Activated naive CD8-positive, alpha-beta T cell treated with anti-CD3 and anti-CD28 coated beads, Interleukin-2, amount 50 U/mL, for 24 hours (primary cell): ENCODE data around the gene LMNTD2.
A peak's percentile ranks its signal among the peaks of the same experiment; 100 is the strongest.

Experiments used
- ATAC-seq: fragments of 150-1000 bp; cut with Tn5 transposase; one replicate; pipeline ENCODE4 v1.10.0; 2021
- DNase-seq: peaks from one replicate; pipeline ENCODE4 v3.0.0; 2021
- H3K27ac Mint-ChIP-seq: one replicate; pipeline ENCODE4 v1.8.0; 2021; ENCODE audit warnings: mild to moderate bottlenecking, mixed read lengths
- H3K27me3 Mint-ChIP-seq: one replicate; pipeline ENCODE4 v1.8.0; 2021; ENCODE audit warnings: mixed read lengths
- H3K36me3 Mint-ChIP-seq: one replicate; pipeline ENCODE4 v1.8.0; 2021; ENCODE audit warnings: low read depth, mixed read lengths
- H3K4me1 Mint-ChIP-seq: one replicate; pipeline ENCODE4 v1.8.0; 2021; ENCODE audit warnings: mixed read lengths
- H3K4me3 Mint-ChIP-seq: one replicate; pipeline ENCODE4 v1.8.0; 2021; ENCODE audit warnings: mild to moderate bottlenecking, moderate library complexity, mixed read lengths
- H3K9me3 Mint-ChIP-seq: one replicate; pipeline ENCODE4 v1.8.0; 2021; ENCODE audit warnings: mixed read lengths

LMNTD2 gene

GRCh38 chr11:593347-593746, 32.8 kb upstream of the LMNTD2 start:
- ATAC-seq (no peak), DNase-seq (no peak)
- H3K36me3 Mint-ChIP-seq: peaks cover 44% of the 10 kb centered on the region
- H3K4me1 Mint-ChIP-seq: peaks cover 14% of the 10 kb centered on the region
- no peaks in the 10 kb centered on the region for H3K27me3 Mint-ChIP-seq
- no peaks in the 10 kb centered on the region for H3K9me3 Mint-ChIP-seq
- H3K27ac Mint-ChIP-seq: no peak overlapping the region
- H3K4me3 Mint-ChIP-seq: no peak overlapping the region

DNA sequence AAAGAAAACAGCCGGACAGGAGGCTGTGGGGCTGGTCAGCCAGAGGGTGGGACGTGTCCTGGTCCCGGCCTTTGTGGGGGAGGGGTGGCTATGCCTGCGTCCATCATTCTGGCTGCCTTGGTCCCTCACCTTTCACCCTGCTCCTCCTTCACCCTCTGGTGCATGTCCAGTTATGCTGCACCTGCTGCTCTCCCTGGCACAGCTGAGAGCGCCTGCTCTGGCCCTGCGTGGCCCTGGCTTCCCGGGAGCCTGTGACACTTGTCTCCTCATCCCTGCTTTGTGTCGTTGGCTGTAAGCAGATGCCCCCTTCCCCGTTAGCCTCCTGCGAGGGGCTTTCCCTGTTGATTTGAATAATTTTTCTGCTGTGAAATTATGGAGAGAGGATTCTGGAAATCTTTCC, 32.4 kb upstream of the LMNTD2 start:
- no peak overlapping the region for H3K4me3 Mint-ChIP-seq
- ATAC-seq (no peak), DNase-seq (no peak)
- H3K9me3 Mint-ChIP-seq: no peaks in the 10 kb centered on the region
- H3K4me1 Mint-ChIP-seq: peaks cover 19% of the 10 kb centered on the region
- peaks cover 48% of the 10 kb centered on the region for H3K36me3 Mint-ChIP-seq
- no peak overlapping the region for H3K27ac Mint-ChIP-seq
- no peaks in the 10 kb centered on the region for H3K27me3 Mint-ChIP-seq

DNA sequence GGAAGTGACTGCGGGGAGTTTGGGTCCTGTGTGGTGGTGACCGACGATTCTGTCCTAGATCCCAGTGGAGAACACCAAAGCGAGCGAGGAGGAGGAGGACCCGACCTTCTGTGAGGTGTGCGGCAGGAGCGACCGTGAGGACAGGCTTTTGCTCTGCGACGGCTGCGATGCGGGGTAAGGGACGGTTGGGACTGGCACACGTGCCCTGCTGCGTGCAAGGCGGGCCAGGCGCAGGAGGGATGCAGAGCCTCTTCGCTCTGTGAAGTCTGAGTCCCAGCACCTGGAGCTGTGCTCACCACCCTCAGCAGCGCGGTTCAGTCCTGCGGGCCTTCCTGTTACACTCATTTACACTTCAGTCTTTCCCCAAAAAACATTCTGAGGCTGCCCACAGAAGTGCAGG, 32.0 kb upstream of the LMNTD2 start:
- peaks cover 49% of the 10 kb centered on the region for H3K36me3 Mint-ChIP-seq
- DNase-seq (no peak), ATAC-seq (no peak)
- H3K9me3 Mint-ChIP-seq: no peaks in the 10 kb centered on the region
- no peak overlapping the region for H3K4me3 Mint-ChIP-seq
- peaks cover 23% of the 10 kb centered on the region for H3K4me1 Mint-ChIP-seq
- no peaks in the 10 kb centered on the region for H3K27me3 Mint-ChIP-seq
- H3K27ac Mint-ChIP-seq: no peak overlapping the region

- no peak for DNase-seq
- Mint-ChIP-seq H3K9me3 (no peaks in the 10 kb centered on the region), H3K27me3 (no peaks in the 10 kb centered on the region), H3K4me1 (peaks cover 29% of the 10 kb centered on the region), H3K4me3 (no peak overlapping the region), H3K36me3 (peaks cover 45% of the 10 kb centered on the region), H3K27ac (no peak overlapping the region)
- no peak for ATAC-seq
These were observed 30.5 kb upstream of the LMNTD2 start for GRCh38 chr11:590997-591396.

GRCh38 chr11:589798-590197, 29.3 kb upstream of the LMNTD2 start:
- no peaks in the 10 kb centered on the region for H3K9me3 Mint-ChIP-seq
- ATAC-seq (no peak), DNase-seq (no peak)
- H3K4me1 Mint-ChIP-seq: peaks cover 29% of the 10 kb centered on the region
- no peak overlapping the region for H3K4me3 Mint-ChIP-seq
- peaks cover 41% of the 10 kb centered on the region for H3K36me3 Mint-ChIP-seq
- H3K27me3 Mint-ChIP-seq: no peaks in the 10 kb centered on the region
- H3K27ac Mint-ChIP-seq: no peak overlapping the region

DNA sequence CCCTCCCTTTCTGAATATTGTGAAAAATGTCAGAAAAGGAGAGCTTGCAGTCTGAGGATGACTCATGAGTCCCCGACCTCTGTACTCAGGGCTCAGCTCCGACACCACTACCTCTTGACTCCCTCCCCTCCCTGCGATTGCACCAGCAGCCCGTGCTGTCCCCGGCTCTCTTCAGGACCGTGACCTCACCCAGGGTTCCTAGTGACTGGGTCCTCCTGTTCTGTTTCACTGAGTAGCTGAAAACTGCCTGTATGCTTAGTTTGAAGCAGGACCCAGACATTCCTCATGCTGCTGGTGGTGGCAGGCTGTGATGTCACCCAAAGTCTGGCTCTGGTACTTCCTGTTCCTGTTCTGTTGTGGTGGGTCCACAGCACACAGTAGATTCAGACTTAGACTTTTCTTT, 27.4 kb upstream of the LMNTD2 start:
- H3K36me3 Mint-ChIP-seq: peaks cover 39% of the 10 kb centered on the region
- H3K9me3 Mint-ChIP-seq: no peaks in the 10 kb centered on the region
- ATAC-seq (peak; percentile 100), DNase-seq (peak; percentile 65)
- H3K4me1 Mint-ChIP-seq: peaks cover 26% of the 10 kb centered on the region
- H3K4me3 Mint-ChIP-seq: peak overlapping the region; percentile 61
- peak overlapping the region; percentile 92 for H3K27ac Mint-ChIP-seq
- H3K27me3 Mint-ChIP-seq: no peaks in the 10 kb centered on the region

DNA sequence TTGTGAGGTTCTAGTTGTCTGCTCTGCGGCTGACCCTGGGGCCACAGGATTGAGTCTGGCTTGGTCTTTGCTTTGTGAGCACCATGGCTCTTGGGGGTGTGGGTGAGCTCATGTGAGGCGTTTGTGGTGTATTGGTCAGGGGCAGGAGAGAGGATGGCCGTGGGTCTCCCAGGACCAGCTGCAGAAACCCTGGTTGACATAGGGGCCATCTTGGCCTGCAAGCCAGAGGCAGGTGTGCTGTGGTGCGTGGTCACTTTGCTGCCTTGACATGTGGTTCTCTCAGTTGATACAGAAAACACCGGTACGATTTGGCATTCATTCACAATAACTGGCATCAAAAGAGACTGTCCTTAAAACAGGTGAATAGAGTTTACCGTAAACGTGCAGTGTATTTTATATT, 27.0 kb upstream of the LMNTD2 start:
- Mint-ChIP-seq H3K4me3 (peak overlapping the region; percentile 61), H3K27ac (peak overlapping the region; percentile 92), H3K4me1 (peaks cover 26% of the 10 kb centered on the region), H3K27me3 (no peaks in the 10 kb centered on the region), H3K36me3 (peaks cover 39% of the 10 kb centered on the region), H3K9me3 (no peaks in the 10 kb centered on the region)
- no peak for DNase-seq
- ATAC-seq: peak; percentile 6

DNA sequence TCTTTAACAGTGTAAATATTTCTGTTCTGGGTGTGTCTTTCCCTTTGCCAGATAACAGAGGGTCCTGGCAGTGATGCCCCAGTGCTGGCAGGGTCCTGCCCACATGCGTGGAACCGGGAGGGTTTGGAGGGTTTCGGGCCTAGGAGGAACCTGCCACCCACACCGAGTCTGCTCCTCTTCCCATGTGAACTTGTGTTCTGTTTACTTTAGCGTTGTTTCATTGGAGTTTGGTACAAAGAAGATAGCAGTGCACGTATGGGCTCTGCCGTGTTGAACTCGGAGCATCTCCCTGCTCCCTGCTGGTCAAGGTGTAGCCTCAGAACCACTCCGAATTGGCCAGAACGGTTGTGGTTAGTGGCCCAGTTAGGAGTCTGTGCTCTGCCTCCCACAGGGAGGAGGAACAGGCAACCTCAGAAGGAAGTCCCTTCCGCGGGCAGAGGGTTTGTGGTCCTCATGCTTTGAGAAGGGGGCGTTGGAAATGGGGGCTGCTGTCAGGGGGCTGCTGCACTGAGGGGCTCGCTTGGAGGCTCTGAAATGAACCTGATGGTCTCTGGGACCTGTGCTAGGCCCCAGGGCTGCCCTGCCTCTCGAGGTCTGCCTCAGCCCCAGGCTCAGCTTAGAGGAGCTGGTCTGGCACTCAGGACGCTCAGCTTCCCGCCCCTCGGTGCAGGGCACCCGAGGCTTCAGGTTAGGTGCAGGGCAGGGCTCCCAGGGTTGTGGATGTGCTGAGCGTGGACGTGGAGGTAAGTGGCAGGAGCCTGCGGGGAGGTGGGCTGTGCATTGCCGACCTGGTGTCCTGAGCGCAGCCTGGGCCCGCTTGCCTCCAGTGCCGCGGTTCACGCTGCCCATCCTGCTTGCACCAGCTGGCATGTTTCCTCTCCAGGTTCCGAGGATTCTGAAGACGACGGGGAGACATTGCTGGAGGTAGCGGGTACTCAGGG, 26.1 kb upstream of the LMNTD2 start:
- H3K27ac Mint-ChIP-seq: peak overlapping the region; percentile 74
- peaks cover 26% of the 10 kb centered on the region for H3K4me1 Mint-ChIP-seq
- no peaks in the 10 kb centered on the region for H3K27me3 Mint-ChIP-seq
- H3K9me3 Mint-ChIP-seq: no peaks in the 10 kb centered on the region
- no peak for ATAC-seq
- no peak for DNase-seq
- no peak overlapping the region for H3K4me3 Mint-ChIP-seq
- H3K36me3 Mint-ChIP-seq: peaks cover 37% of the 10 kb centered on the region

- no peak for DNase-seq
- no peak for ATAC-seq
- Mint-ChIP-seq H3K9me3 (no peaks in the 10 kb centered on the region), H3K36me3 (peaks cover 25% of the 10 kb centered on the region), H3K27me3 (no peaks in the 10 kb centered on the region), H3K27ac (no peak overlapping the region), H3K4me3 (no peak overlapping the region), H3K4me1 (peaks cover 41% of the 10 kb centered on the region)
These were observed 23.7 kb upstream of the LMNTD2 start for GRCh38 chr11:584287-584686.

GRCh38 chr11:581752-582151, 21.2 kb upstream of the LMNTD2 start:
- Mint-ChIP-seq H3K27ac (no peak overlapping the region), H3K4me3 (no peak overlapping the region)

GRCh38 chr11:581342-581741, 20.8 kb upstream of the LMNTD2 start:
- ATAC-seq: no peak
- H3K4me3 Mint-ChIP-seq: no peak overlapping the region
- H3K36me3 Mint-ChIP-seq: peaks cover 24% of the 10 kb centered on the region
- H3K27ac Mint-ChIP-seq: no peak overlapping the region
- H3K4me1 Mint-ChIP-seq: peaks cover 40% of the 10 kb centered on the region
- DNase-seq: no peak
- H3K9me3 Mint-ChIP-seq: no peaks in the 10 kb centered on the region
- H3K27me3 Mint-ChIP-seq: no peaks in the 10 kb centered on the region

More at GRCh38 chr11:581752-582151, 21.2 kb upstream of the LMNTD2 start:
- DNase-seq (no peak), ATAC-seq (no peak)
- Mint-ChIP-seq H3K36me3 (peaks cover 25% of the 10 kb centered on the region), H3K4me1 (peaks cover 43% of the 10 kb centered on the region), H3K9me3 (no peaks in the 10 kb centered on the region), H3K27me3 (no peaks in the 10 kb centered on the region)

- Mint-ChIP-seq H3K27ac (no peak overlapping the region), H3K27me3 (peaks cover 2% of the 10 kb centered on the region), H3K4me3 (no peak overlapping the region), H3K4me1 (peaks cover 38% of the 10 kb centered on the region), H3K9me3 (no peaks in the 10 kb centered on the region), H3K36me3 (peaks cover 20% of the 10 kb centered on the region)
- DNase-seq: no peak
- ATAC-seq: no peak
These were observed 19.5 kb upstream of the LMNTD2 start for GRCh38 chr11:579830-580601.

DNA sequence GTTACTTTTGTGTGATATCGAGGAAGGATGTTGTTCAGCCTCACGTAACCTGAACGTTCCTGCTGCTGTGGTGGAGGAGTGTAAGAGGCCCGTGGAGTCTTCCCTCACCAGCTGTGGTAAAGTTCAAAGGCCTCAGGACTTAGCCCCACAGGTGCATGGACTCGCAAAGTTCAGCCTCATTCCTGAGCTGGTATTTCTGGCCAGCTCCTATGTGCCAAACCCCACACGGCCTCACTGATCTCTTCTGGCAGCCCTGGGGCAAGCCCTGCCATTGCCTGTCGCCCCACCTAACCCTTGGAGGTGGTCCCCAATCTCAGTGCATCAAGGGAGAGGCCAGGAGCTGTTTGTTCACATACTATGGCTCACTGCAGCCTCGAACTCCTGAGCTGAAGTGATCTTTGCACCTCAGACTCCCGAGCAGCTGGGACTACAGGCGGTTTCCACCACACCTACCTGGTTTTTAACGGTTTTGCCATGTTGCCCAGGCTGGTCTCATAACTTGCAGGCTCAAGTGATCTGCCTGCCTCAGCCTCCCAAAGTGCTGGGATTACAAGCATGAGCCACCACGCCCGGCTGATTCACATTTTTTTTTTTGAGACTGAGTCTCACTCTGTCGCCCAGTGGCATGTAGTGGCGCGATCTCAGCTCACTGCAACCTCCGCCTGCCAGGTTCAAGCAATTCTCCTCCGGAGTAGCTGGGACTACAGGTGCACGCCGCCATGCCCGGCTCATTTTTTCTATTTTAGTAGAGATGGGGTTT, 17.9 kb upstream of the LMNTD2 start:
- H3K9me3 Mint-ChIP-seq: no peaks in the 10 kb centered on the region

DNA sequence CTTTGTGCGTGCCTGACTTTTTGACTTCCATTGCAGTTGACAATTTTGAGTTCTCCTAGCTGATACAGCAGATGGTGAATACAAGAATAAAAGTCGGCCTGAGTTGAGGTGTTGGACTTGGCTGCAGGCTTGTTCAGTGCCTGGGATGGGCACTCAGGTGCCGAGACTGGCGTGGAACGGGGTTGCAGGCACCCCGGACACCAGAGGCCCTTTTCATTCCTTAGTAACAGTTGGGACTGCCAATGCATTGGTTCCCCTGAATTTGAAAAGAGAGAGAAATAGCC, 17.0 kb upstream of the LMNTD2 start:
- H3K4me3 Mint-ChIP-seq: peak overlapping the region; percentile 92

More for the DNA sequence above, 17.9 kb upstream of the LMNTD2 start:
- peaks cover 46% of the 10 kb centered on the region for H3K4me1 Mint-ChIP-seq
- DNase-seq: no peak
- no peak for ATAC-seq
- peaks cover 10% of the 10 kb centered on the region for H3K27me3 Mint-ChIP-seq
- H3K27ac Mint-ChIP-seq: no peak overlapping the region
- H3K36me3 Mint-ChIP-seq: peaks cover 14% of the 10 kb centered on the region
- peak overlapping the region; percentile 92 for H3K4me3 Mint-ChIP-seq

More for the DNA sequence above, 17.0 kb upstream of the LMNTD2 start:
- ATAC-seq: no peak
- H3K4me1 Mint-ChIP-seq: peaks cover 46% of the 10 kb centered on the region
- H3K27me3 Mint-ChIP-seq: peaks cover 10% of the 10 kb centered on the region
- H3K27ac Mint-ChIP-seq: peak overlapping the region; percentile 90
- H3K9me3 Mint-ChIP-seq: no peaks in the 10 kb centered on the region
- peaks cover 14% of the 10 kb centered on the region for H3K36me3 Mint-ChIP-seq
- DNase-seq: no peak
